Measurements from ENCODE around the gene GLRX3. TPM values are rescaled to one million over a fixed set of nuclear protein-coding genes. Genes with fewer than 3 reads are reported as not detected.

Gene GLRX3
- total and polyA plus RNA-seq, 5 donors from 2014 or later: 41.4 to 123 (median 96.8) TPM

DNA sequence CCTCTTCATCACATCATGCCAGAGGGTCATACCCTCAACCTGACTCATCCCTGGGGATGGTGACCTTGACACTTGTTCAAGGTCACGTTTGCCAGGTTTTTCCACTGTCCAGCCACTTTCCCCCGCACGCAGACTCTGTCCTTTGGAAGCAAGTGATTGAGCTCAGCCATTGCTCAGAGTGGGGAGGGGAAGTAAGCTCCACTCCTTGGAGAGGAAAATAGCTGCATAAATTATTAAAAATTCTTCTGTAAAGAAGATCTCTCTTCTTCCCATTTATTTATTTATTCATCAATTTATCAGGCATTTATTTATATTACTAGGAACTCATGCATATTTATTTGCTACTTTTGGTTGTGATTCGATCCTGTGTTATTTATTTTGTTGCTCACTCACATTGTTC, 88.0 kb downstream of the GLRX3 start:
- H3K27ac Mint-ChIP-seq: no peak overlapping the region
- no peaks in the 10 kb centered on the region for H3K27me3 Mint-ChIP-seq
- H3K4me1 ChIP-seq (ENCODE audit: control insufficient read depth, insufficient read depth, low read length, poor library complexity, severe bottlenecking): no peaks in the 10 kb centered on the region
- H3K4me1 Mint-ChIP-seq: peaks cover 0 to 3% (median 0%) of the 10 kb centered on the region in 4 donors
- no peak for ATAC-seq (ENCODE audit: low read depth in 2 of 2)
- H3K4me3 Mint-ChIP-seq: no peak overlapping the region
- no peak for DNase-seq
- no peaks in the 10 kb centered on the region for H3K36me3 ChIP-seq (ENCODE audit: control insufficient read depth, insufficient read depth, low read length)
- no peaks in the 10 kb centered on the region for H3K27me3 ChIP-seq (ENCODE audit: control insufficient read depth, insufficient read depth, low read length)
- no peak overlapping the region for H3K4me3 ChIP-seq (ENCODE audit: low read depth, low read length)
- no peaks in the 10 kb centered on the region for H3K9me3 ChIP-seq (ENCODE audit: control insufficient read depth in 2 of 2, low read length in 2 of 2)
- H3K36me3 Mint-ChIP-seq: no peaks in the 10 kb centered on the region
- peaks cover 0 to 16% (median 4%) of the 10 kb centered on the region in 7 donors for H3K9me3 Mint-ChIP-seq
- no peak overlapping the region for H3K27ac ChIP-seq (ENCODE audit: insufficient read depth, low read length, poor library complexity, severe bottlenecking)

GRCh38 chr10:130226012-130226411, 89.8 kb downstream of the GLRX3 start:
- Histone ChIP-seq H3K27me3 (ENCODE audit: control insufficient read depth, insufficient read depth, low read length) (no peaks in the 10 kb centered on the region), H3K9me3 (ENCODE audit: control insufficient read depth in 2 of 2, low read length in 2 of 2) (no peaks in the 10 kb centered on the region), H3K36me3 (ENCODE audit: control insufficient read depth, insufficient read depth, low read length) (no peaks in the 10 kb centered on the region), H3K4me3 (ENCODE audit: low read depth, low read length) (no peak overlapping the region), H3K27ac (ENCODE audit: insufficient read depth, low read length, poor library complexity, severe bottlenecking) (no peak overlapping the region), H3K4me1 (ENCODE audit: control insufficient read depth, insufficient read depth, low read length, poor library complexity, severe bottlenecking) (no peaks in the 10 kb centered on the region)
- Mint-ChIP-seq H3K36me3 (no peaks in the 10 kb centered on the region), H3K4me3 (no peak overlapping the region), H3K27ac (no peak overlapping the region), H3K9me3 (peaks cover 0 to 16% (median 4%) of the 10 kb centered on the region in 7 donors), H3K27me3 (no peaks in the 10 kb centered on the region), H3K4me1 (peaks cover 0 to 3% (median 0%) of the 10 kb centered on the region in 4 donors)
- DNase-seq: no peak
- no peak for ATAC-seq (ENCODE audit: low read depth in 2 of 2)

- no peaks in the 10 kb centered on the region for H3K36me3 Mint-ChIP-seq
- H3K27ac Mint-ChIP-seq: no peak overlapping the region
- H3K9me3 ChIP-seq (ENCODE audit: control insufficient read depth in 2 of 2, low read length in 2 of 2): no peaks in the 10 kb centered on the region
- no peaks in the 10 kb centered on the region for H3K4me1 ChIP-seq (ENCODE audit: control insufficient read depth, insufficient read depth, low read length, poor library complexity, severe bottlenecking)
- DNase-seq (no peak), ATAC-seq (ENCODE audit: low read depth in 2 of 2) (no peak)
- no peak overlapping the region for H3K27ac ChIP-seq (ENCODE audit: insufficient read depth, low read length, poor library complexity, severe bottlenecking)
- no peaks in the 10 kb centered on the region for H3K27me3 Mint-ChIP-seq
- H3K36me3 ChIP-seq (ENCODE audit: control insufficient read depth, insufficient read depth, low read length): no peaks in the 10 kb centered on the region
- H3K9me3 Mint-ChIP-seq: peaks cover 0 to 16% (median 4%) of the 10 kb centered on the region in 7 donors
- peaks cover 0 to 3% (median 0%) of the 10 kb centered on the region in 4 donors for H3K4me1 Mint-ChIP-seq
- no peak overlapping the region for H3K4me3 ChIP-seq (ENCODE audit: low read depth, low read length)
- H3K4me3 Mint-ChIP-seq: no peak overlapping the region
- no peaks in the 10 kb centered on the region for H3K27me3 ChIP-seq (ENCODE audit: control insufficient read depth, insufficient read depth, low read length)
Observed at GRCh38 chr10:130227883-130228282, 91.7 kb downstream of the GLRX3 start.

Other genes starting within 250 kb of the GLRX3 start
- not detected for gene EBF3, start 172.1 kb upstream of the GLRX3 start, total RNA-seq
- not detected for gene EBF3, start 172.1 kb upstream of the GLRX3 start, polyA plus RNA-seq
- gene C10orf143, start 25.6 kb upstream of the GLRX3 start, total RNA-seq: 7.7 TPM
- gene C10orf143, start 25.6 kb upstream of the GLRX3 start, polyA plus RNA-seq: 10 to 100 TPM; 20.2 to 28.9 (median 24.1) TPM

All from CD4-positive, CD25-positive, alpha-beta regulatory T cell (primary cell).